Activated CD4-positive, alpha-beta T cell treated with anti-CD3 and anti-CD28 coated beads for 24 hours (primary cell): ENCODE measurements around the gene MAP2K7.

Experiments used
- DNase-seq, 2 donors: peaks; one replicate each; pipeline ENCODE4 v3.0.0-alpha.2; 2020; ENCODE audit warnings: low read depth in 2 of 2

The MAP2K7 gene

GRCh38 chr19:7866399-7867091, 37.1 kb upstream of the MAP2K7 start:
- DNase-seq = no peak

GRCh38 chr19:7867092-7867844, 36.4 kb upstream of the MAP2K7 start:
- DNase-seq = no peak

GRCh38 chr19:7868326-7868670, 35.4 kb upstream of the MAP2K7 start:
- no peak for DNase-seq

- peak; percentile 67 to 70 for DNase-seq
Observed at GRCh38 chr19:7868671-7869452, 34.8 kb upstream of the MAP2K7 start.

GRCh38 chr19:7869453-7869909, 34.2 kb upstream of the MAP2K7 start:
- peak; percentile 57 to 63 for DNase-seq

- DNase-seq = no peak
Observed at GRCh38 chr19:7869910-7870511, 33.7 kb upstream of the MAP2K7 start.

- no peak for DNase-seq
Observed at GRCh38 chr19:7870571-7871436, 32.9 kb upstream of the MAP2K7 start.

- DNase-seq = peak; percentile 66 to 77
Observed at GRCh38 chr19:7871437-7872305, 32.0 kb upstream of the MAP2K7 start.

GRCh38 chr19:7872306-7873204, 31.1 kb upstream of the MAP2K7 start:
- DNase-seq = no peak

- DNase-seq = no peak
Observed at GRCh38 chr19:7873304-7874075, 30.2 kb upstream of the MAP2K7 start.

- no peak for DNase-seq
Observed at GRCh38 chr19:7874076-7874896, 29.4 kb upstream of the MAP2K7 start, which contains the start of gene PRR36. Gene PRR36 (minus strand): TSS chr19:7874390. CDS start chr19:7873689, 701 bp downstream.

- no peak for DNase-seq
Observed at GRCh38 chr19:7874897-7875273, 28.8 kb upstream of the MAP2K7 start.

- no peak for DNase-seq
Observed at GRCh38 chr19:7877249-7877836, 26.3 kb upstream of the MAP2K7 start.

GRCh38 chr19:7879111-7879807, 24.4 kb upstream of the MAP2K7 start:
- DNase-seq = no peak

GRCh38 chr19:7879836-7880235, 23.8 kb upstream of the MAP2K7 start:
- no peak for DNase-seq

GRCh38 chr19:7881910-7882309, 21.8 kb upstream of the MAP2K7 start:
- no peak for DNase-seq
